Measurements from ENCODE around the gene RAC2.

Gene RAC2

DNA sequence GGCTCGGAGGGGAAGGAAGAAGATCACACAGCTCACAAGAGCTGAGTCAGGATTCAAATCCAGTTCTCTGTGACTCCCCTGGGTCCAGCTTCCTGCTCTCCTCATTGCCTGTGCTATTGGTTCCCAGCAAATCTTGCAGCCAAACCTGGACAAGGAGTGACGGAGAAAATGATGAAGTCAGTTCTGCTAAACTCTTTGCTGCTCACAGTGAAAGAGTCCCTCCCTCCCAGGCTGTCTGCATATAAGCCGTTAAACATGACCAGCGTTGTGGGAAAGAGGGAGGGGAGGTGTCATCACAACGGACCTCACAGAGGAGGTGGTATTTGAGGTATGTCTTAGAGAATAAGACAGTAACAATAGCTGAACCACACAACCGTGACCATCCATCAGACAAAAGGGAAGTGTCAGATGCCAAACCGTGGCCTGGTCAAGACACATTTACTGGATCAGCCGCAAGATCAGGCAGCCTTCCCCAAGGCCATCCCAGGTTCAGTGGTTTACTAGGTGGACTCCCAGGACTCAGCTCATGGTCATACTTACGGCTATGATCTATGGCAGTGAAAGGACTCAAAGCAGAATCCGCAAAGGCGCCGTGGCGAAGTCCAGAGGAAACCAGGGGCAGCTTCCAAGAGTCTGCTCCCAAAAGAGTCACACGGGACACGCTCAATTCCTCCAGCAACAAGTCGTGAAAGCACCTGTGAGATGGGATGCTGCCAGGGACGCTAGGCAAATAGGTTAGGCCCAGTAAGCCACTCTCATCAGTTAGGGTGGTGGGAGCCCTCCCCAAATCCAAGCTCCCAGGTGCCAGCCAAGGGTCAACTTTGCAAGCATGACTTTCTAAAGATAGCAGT, 35.5 kb upstream of the RAC2 start:
- H2AFZ ChIP-seq (ENCODE audit: low read depth, low read length) = no peak overlapping the region
- H3K14ac ChIP-seq (ENCODE audit: low read length in 2 of 2) = no peak overlapping the region
- H2BK120ac ChIP-seq (ENCODE audit: low read depth, low read length) = no peak overlapping the region
- H3K18ac ChIP-seq (ENCODE audit: low read depth in 1 of 2, low read length in 2 of 2) = no peak overlapping the region
- no peak overlapping the region for H2BK5ac ChIP-seq (ENCODE audit: low read depth, low read length, poor library complexity, severe bottlenecking)
- H3K4ac ChIP-seq (ENCODE audit: low read depth in 1 of 2, low read length in 2 of 2) = no peak overlapping the region
- H3K9me3 ChIP-seq (ENCODE audit: control insufficient read depth, low read length) = peaks cover 5% of the 10 kb centered on the region
- peak overlapping the region; percentile 5 for H3K9ac ChIP-seq (ENCODE audit: low read length)
- H3K27ac ChIP-seq (ENCODE audit: low read length, poor library complexity, severe bottlenecking) = no peak overlapping the region
- H2BK15ac ChIP-seq (ENCODE audit: low read depth, poor library complexity, severe bottlenecking) = no peak overlapping the region
- DNase-seq = no peak
- peak overlapping the region; percentile 32 to 38 for H2BK12ac ChIP-seq (ENCODE audit: low read length in 2 of 2)
- no peak overlapping the region for H3K4me2 ChIP-seq (ENCODE audit: low read length, poor library complexity, severe bottlenecking)
- no peak overlapping the region for H2AK5ac ChIP-seq (ENCODE audit: low read length, severe bottlenecking)
- H3K4me1 ChIP-seq (ENCODE audit: control insufficient read depth, insufficient read depth, low read depth, low read length) = peaks cover 14% of the 10 kb centered on the region
- H3K23ac ChIP-seq (ENCODE audit: low read length in 2 of 2) = no peak overlapping the region
- H4K8ac ChIP-seq (ENCODE audit: low read length) = peak overlapping the region; percentile 10
- no peaks in the 10 kb centered on the region for H3K79me1 ChIP-seq (replicated peaks; ENCODE audit: low read length, poor library complexity, severe bottlenecking)
- H3K27me3 ChIP-seq (ENCODE audit: control insufficient read depth in 1 of 2, insufficient read depth in 1 of 2, low read length in 2 of 2) = peaks cover 0 to 22% of the 10 kb centered on the region in 2 experiments
- no peak overlapping the region for H4K91ac ChIP-seq (ENCODE audit: low read length)
- H3K4me3 ChIP-seq (ENCODE audit: insufficient read depth in 1 of 2, low read depth in 1 of 2, low read length in 2 of 2) = no peak overlapping the region
- 86% methylated on average over 16 of the region's 17 CpGs for WGBS
- H3K36me3 ChIP-seq (ENCODE audit: control insufficient read depth in 1 of 2, insufficient read depth in 2 of 2, low read depth in 1 of 2, low read length in 2 of 2) = no peaks in the 10 kb centered on the region

DNA sequence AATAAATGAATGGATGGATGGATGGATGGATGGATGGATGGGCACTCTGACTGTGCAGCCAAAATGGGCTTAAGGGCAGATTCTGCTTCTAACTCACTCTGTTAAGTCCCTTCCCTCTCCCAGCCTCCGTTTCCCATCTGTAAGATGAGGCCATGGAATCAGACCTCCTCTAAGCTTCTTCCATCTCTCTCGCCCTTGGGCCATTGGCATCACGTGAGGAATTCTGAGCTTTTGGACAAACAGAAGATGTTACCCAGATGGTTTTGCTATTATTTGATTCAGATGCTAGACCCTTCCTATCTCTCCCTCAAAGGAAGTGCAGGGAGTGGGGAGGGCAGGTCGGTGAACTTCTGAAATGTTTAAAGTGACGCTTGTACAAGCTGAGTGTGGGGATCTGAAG, 34.2 kb upstream of the RAC2 start:
- H3K4ac ChIP-seq (ENCODE audit: low read depth in 1 of 2, low read length in 2 of 2) = no peak overlapping the region
- no peak overlapping the region for H2BK120ac ChIP-seq (ENCODE audit: low read depth, low read length)
- no peak for DNase-seq
- H3K4me1 ChIP-seq (ENCODE audit: control insufficient read depth, insufficient read depth, low read depth, low read length) = peaks cover 13% of the 10 kb centered on the region
- H3K79me1 ChIP-seq (replicated peaks; ENCODE audit: low read length, poor library complexity, severe bottlenecking) = no peaks in the 10 kb centered on the region
- no peak overlapping the region for H2BK15ac ChIP-seq (ENCODE audit: low read depth, poor library complexity, severe bottlenecking)
- peaks cover 0 to 14% of the 10 kb centered on the region in 2 experiments for H3K27me3 ChIP-seq (ENCODE audit: control insufficient read depth in 1 of 2, insufficient read depth in 1 of 2, low read length in 2 of 2)
- H4K91ac ChIP-seq (ENCODE audit: low read length) = no peak overlapping the region
- no peak overlapping the region for H4K8ac ChIP-seq (ENCODE audit: low read length)
- no peak overlapping the region for H2AFZ ChIP-seq (ENCODE audit: low read depth, low read length)
- H3K14ac ChIP-seq (ENCODE audit: low read length in 2 of 2) = no peak overlapping the region
- H3K4me3 ChIP-seq (ENCODE audit: insufficient read depth in 1 of 2, low read depth in 1 of 2, low read length in 2 of 2) = no peak overlapping the region
- peaks cover 5% of the 10 kb centered on the region for H3K9me3 ChIP-seq (ENCODE audit: control insufficient read depth, low read length)
- H3K18ac ChIP-seq (ENCODE audit: low read depth in 1 of 2, low read length in 2 of 2) = peak overlapping the region in 1 of 2 experiments; percentile 5
- no peak overlapping the region for H2AK5ac ChIP-seq (ENCODE audit: low read length, severe bottlenecking)
- no peak overlapping the region for H3K9ac ChIP-seq (ENCODE audit: low read length)
- WGBS = 82% methylated on average over 4 of the region's 5 CpGs
- H2BK12ac ChIP-seq (ENCODE audit: low read length in 2 of 2) = no peak overlapping the region
- H3K36me3 ChIP-seq (ENCODE audit: control insufficient read depth in 1 of 2, insufficient read depth in 2 of 2, low read depth in 1 of 2, low read length in 2 of 2) = no peaks in the 10 kb centered on the region
- H2BK5ac ChIP-seq (ENCODE audit: low read depth, low read length, poor library complexity, severe bottlenecking) = no peak overlapping the region
- no peak overlapping the region for H3K4me2 ChIP-seq (ENCODE audit: low read length, poor library complexity, severe bottlenecking)
- H3K27ac ChIP-seq (ENCODE audit: low read length, poor library complexity, severe bottlenecking) = no peak overlapping the region
- no peak overlapping the region for H3K23ac ChIP-seq (ENCODE audit: low read length in 2 of 2)

DNA sequence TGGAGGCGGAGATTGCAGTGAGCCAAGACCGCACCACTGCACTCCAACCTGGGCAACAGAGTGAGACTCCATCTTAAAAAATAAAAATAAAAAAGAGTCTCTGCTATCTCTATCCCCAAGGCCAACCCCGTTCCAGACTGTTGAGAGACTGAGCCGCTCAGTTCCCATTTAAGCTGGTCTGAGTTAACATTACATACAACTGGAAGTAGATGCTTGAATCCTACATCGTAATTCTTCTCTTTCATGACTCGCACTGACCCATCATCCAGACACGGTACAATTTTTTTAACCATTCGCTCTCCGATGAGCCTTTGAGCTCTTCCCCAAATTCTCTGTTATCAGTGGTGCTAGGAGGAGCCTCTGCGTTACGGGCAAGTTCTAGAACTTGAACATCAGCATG, 33.3 kb upstream of the RAC2 start:
- Histone ChIP-seq H3K18ac (ENCODE audit: low read depth in 1 of 2, low read length in 2 of 2) (no peak overlapping the region), H3K14ac (ENCODE audit: low read length in 2 of 2) (no peak overlapping the region), H3K23ac (ENCODE audit: low read length in 2 of 2) (no peak overlapping the region), H2BK120ac (ENCODE audit: low read depth, low read length) (no peak overlapping the region), H2BK5ac (ENCODE audit: low read depth, low read length, poor library complexity, severe bottlenecking) (no peak overlapping the region), H2BK15ac (ENCODE audit: low read depth, poor library complexity, severe bottlenecking) (no peak overlapping the region), H3K4me1 (ENCODE audit: control insufficient read depth, insufficient read depth, low read depth, low read length) (peaks cover 17% of the 10 kb centered on the region), H3K27me3 (ENCODE audit: control insufficient read depth in 1 of 2, insufficient read depth in 1 of 2, low read length in 2 of 2) (peaks cover 0 to 6% of the 10 kb centered on the region in 2 experiments), H4K8ac (ENCODE audit: low read length) (no peak overlapping the region), H2AK5ac (ENCODE audit: low read length, severe bottlenecking) (no peak overlapping the region), H3K9ac (ENCODE audit: low read length) (no peak overlapping the region), H3K27ac (ENCODE audit: low read length, poor library complexity, severe bottlenecking) (no peak overlapping the region), H3K79me1 (replicated peaks; ENCODE audit: low read length, poor library complexity, severe bottlenecking) (no peaks in the 10 kb centered on the region), H3K9me3 (ENCODE audit: control insufficient read depth, low read length) (peaks cover 5% of the 10 kb centered on the region), H3K36me3 (ENCODE audit: control insufficient read depth in 1 of 2, insufficient read depth in 2 of 2, low read depth in 1 of 2, low read length in 2 of 2) (no peaks in the 10 kb centered on the region), H3K4me3 (ENCODE audit: insufficient read depth in 1 of 2, low read depth in 1 of 2, low read length in 2 of 2) (no peak overlapping the region), H2AFZ (ENCODE audit: low read depth, low read length) (no peak overlapping the region), H3K4ac (ENCODE audit: low read depth in 1 of 2, low read length in 2 of 2) (no peak overlapping the region), H3K4me2 (ENCODE audit: low read length, poor library complexity, severe bottlenecking) (no peak overlapping the region), H2BK12ac (ENCODE audit: low read length in 2 of 2) (no peak overlapping the region), H4K91ac (ENCODE audit: low read length) (no peak overlapping the region)
- no peak for DNase-seq
- WGBS = 68% methylated on average over 11 of the region's 11 CpGs

DNA sequence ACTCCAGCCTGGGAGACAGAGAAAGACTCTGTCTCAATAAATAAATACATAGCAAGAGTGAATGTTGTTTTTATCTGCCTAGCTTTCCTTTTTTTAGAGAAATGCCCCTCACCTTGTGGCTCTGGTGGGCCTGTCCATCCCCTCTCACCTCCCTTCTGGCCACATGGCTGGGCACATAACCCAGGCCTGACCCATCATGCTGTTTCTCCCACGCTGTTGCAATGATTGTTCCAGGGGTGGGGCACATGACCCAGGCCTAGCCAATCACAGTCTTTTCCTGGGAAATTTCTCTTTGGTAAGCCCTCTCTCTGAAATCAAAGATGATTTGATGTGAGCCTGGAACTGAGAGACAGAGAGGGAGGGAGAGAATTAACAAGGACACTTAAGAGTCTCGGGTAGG, 32.7 kb upstream of the RAC2 start:
- Histone ChIP-seq H3K27ac (ENCODE audit: low read length, poor library complexity, severe bottlenecking) (no peak overlapping the region), H2BK12ac (ENCODE audit: low read length in 2 of 2) (no peak overlapping the region), H3K27me3 (ENCODE audit: control insufficient read depth in 1 of 2, insufficient read depth in 1 of 2, low read length in 2 of 2) (peaks cover 0 to under 1% of the 10 kb centered on the region in 2 experiments), H3K9me3 (ENCODE audit: control insufficient read depth, low read length) (peaks cover 5% of the 10 kb centered on the region), H3K79me1 (replicated peaks; ENCODE audit: low read length, poor library complexity, severe bottlenecking) (no peaks in the 10 kb centered on the region), H3K4me1 (ENCODE audit: control insufficient read depth, insufficient read depth, low read depth, low read length) (peaks cover 18% of the 10 kb centered on the region), H3K4me2 (ENCODE audit: low read length, poor library complexity, severe bottlenecking) (no peak overlapping the region), H3K23ac (ENCODE audit: low read length in 2 of 2) (no peak overlapping the region), H2BK15ac (ENCODE audit: low read depth, poor library complexity, severe bottlenecking) (no peak overlapping the region), H3K4ac (ENCODE audit: low read depth in 1 of 2, low read length in 2 of 2) (no peak overlapping the region), H2BK5ac (ENCODE audit: low read depth, low read length, poor library complexity, severe bottlenecking) (no peak overlapping the region), H3K14ac (ENCODE audit: low read length in 2 of 2) (no peak overlapping the region), H3K18ac (ENCODE audit: low read depth in 1 of 2, low read length in 2 of 2) (peak overlapping the region in 1 of 2 experiments; percentile 61), H2BK120ac (ENCODE audit: low read depth, low read length) (no peak overlapping the region), H3K36me3 (ENCODE audit: control insufficient read depth in 1 of 2, insufficient read depth in 2 of 2, low read depth in 1 of 2, low read length in 2 of 2) (no peaks in the 10 kb centered on the region), H3K9ac (ENCODE audit: low read length) (no peak overlapping the region), H4K91ac (ENCODE audit: low read length) (no peak overlapping the region), H3K4me3 (ENCODE audit: insufficient read depth in 1 of 2, low read depth in 1 of 2, low read length in 2 of 2) (no peak overlapping the region), H2AFZ (ENCODE audit: low read depth, low read length) (no peak overlapping the region), H2AK5ac (ENCODE audit: low read length, severe bottlenecking) (no peak overlapping the region), H4K8ac (ENCODE audit: low read length) (peak overlapping the region; percentile 41)
- 72% methylated on average over 1 of the region's 2 CpGs for WGBS
- DNase-seq = no peak
